WTC11 (cell line): ENCODE results near the gene KRTAP5-4. TPM values are rescaled to one million over a fixed set of nuclear protein-coding genes. Genes with fewer than 3 reads are reported as not detected.

Experiments
- ATAC-seq: fragments of 200-7000 bp; cut with Tn5 transposase; 2 replicates; pipeline ENCODE4 v1.10.0; 2021; ENCODE audit warnings: mild to moderate bottlenecking, moderate library complexity
- CTCF ChIA-PET: fragments of 300-600 bp; sonication (Branson Sonifier 250); formaldehyde crosslinking; loops from one replicate; lab custom pipeline; 2021; ENCODE audit warnings: antibody characterized with exemption; lab: Charles Lee
- POLR2A ChIA-PET: fragments of 350-600 bp; sonication (Branson Sonifier 250); formaldehyde crosslinking; loops from one replicate; lab custom pipeline; 2021; ENCODE audit warnings: antibody characterized with exemption; lab: Charles Lee
- DNase-seq: peaks from one replicate; pipeline ENCODE4 v3.0.0; 2021; ENCODE audit warnings: low spot score
- H3K27ac Mint-ChIP-seq: 2 replicates; pipeline ENCODE4 v1.8.0; 2021; ENCODE audit warnings: mixed read lengths
- H3K27me3 Mint-ChIP-seq: 2 replicates; pipeline ENCODE4 v1.8.0; 2021; ENCODE audit warnings: low read depth, mild to moderate bottlenecking, moderate library complexity, mixed read lengths
- H3K36me3 Mint-ChIP-seq: 2 replicates; pipeline ENCODE4 v1.8.0; 2021; ENCODE audit warnings: mixed read lengths
- H3K4me1 Mint-ChIP-seq: 2 replicates; pipeline ENCODE4 v1.8.0; 2022; ENCODE audit warnings: mixed read lengths
- H3K4me3 Mint-ChIP-seq: 2 replicates; pipeline ENCODE4 v1.8.0; 2021; ENCODE audit warnings: mild to moderate bottlenecking, moderate library complexity, mixed read lengths
- H3K9me3 Mint-ChIP-seq: 2 replicates; pipeline ENCODE4 v1.8.0; 2021; ENCODE audit warnings: mixed read lengths
- ARID4B ChIP-seq: sonication (generic); formaldehyde crosslinking; IDR thresholded peaks from 2 replicates; pipeline ENCODE4 v1.8.0; 2023; ENCODE audit warnings: missing genetic modification reagents, mild to moderate bottlenecking, borderline replicate concordance
- ATF2 ChIP-seq: sonication (generic); formaldehyde crosslinking; IDR thresholded peaks from 2 replicates; pipeline ENCODE4 v1.8.1; 2022; ENCODE audit warnings: low read depth, missing genetic modification reagents, borderline replicate concordance
- CREB1 ChIP-seq: sonication (generic); formaldehyde crosslinking; IDR thresholded peaks from 2 replicates; pipeline ENCODE4 v1.8.0; 2023; ENCODE audit warnings: mild to moderate bottlenecking, missing genetic modification reagents
- E2F5 ChIP-seq: sonication (generic); formaldehyde crosslinking; IDR thresholded peaks from 2 replicates; pipeline ENCODE4 v1.8.1; 2022; ENCODE audit warnings: mild to moderate bottlenecking, moderate library complexity, missing genetic modification reagents
- EMX1 ChIP-seq: fragments of 250-450 bp; sonication (Bioruptor Pico); IDR thresholded peaks from 2 replicates; pipeline ENCODE4 v1.8.0; 2021; ENCODE audit warnings: mild to moderate bottlenecking
- FOXJ3 ChIP-seq: sonication (generic); formaldehyde crosslinking; IDR thresholded peaks from 2 replicates; pipeline ENCODE4 v1.9.0; 2021; ENCODE audit warnings: missing genetic modification reagents, mild to moderate bottlenecking, borderline replicate concordance
- FOXP1 ChIP-seq: sonication (generic); formaldehyde crosslinking; IDR thresholded peaks from 2 replicates; pipeline ENCODE4 v1.8.0; 2022; ENCODE audit warnings: missing genetic modification reagents, mild to moderate bottlenecking, moderate library complexity, borderline replicate concordance
- GABPB1 ChIP-seq: sonication (generic); formaldehyde crosslinking; IDR thresholded peaks from 2 replicates; pipeline ENCODE4 v1.8.1; 2023; ENCODE audit warnings: mild to moderate bottlenecking, missing genetic modification reagents
- IRF1 ChIP-seq: sonication (generic); formaldehyde crosslinking; IDR thresholded peaks from 2 replicates; pipeline ENCODE4 v1.8.0; 2023; ENCODE audit warnings: missing genetic modification reagents
- JAZF1 ChIP-seq: fragments of 250-450 bp; sonication (Bioruptor Pico); IDR thresholded peaks from 2 replicates; pipeline ENCODE4 v1.9.0; 2021; ENCODE audit warnings: moderate library complexity, mild to moderate bottlenecking, inconsistent platforms
- MAX ChIP-seq: sonication (generic); formaldehyde crosslinking; IDR thresholded peaks from 2 replicates; pipeline ENCODE4 v1.8.0; 2022; ENCODE audit warnings: mild to moderate bottlenecking, missing genetic modification reagents
- SP1 ChIP-seq: sonication (generic); formaldehyde crosslinking; conservative IDR thresholded peaks from 2 replicates; pipeline ENCODE4 v1.8.1; 2022; ENCODE audit warnings: missing genetic modification reagents
- TCF7 ChIP-seq: sonication (generic); formaldehyde crosslinking; IDR thresholded peaks from 2 replicates; pipeline ENCODE4 v1.8.0; 2022; ENCODE audit warnings: mild to moderate bottlenecking, low read depth, missing genetic modification reagents, moderate library complexity
- TEAD4 ChIP-seq: sonication (generic); formaldehyde crosslinking; IDR thresholded peaks from 2 replicates; pipeline ENCODE4 v1.8.0; 2022; ENCODE audit warnings: mild to moderate bottlenecking, missing genetic modification reagents
- ZBTB43 ChIP-seq: sonication (generic); formaldehyde crosslinking; IDR thresholded peaks from 2 replicates; pipeline ENCODE4 v1.8.1; 2023; ENCODE audit warnings: mild to moderate bottlenecking, missing genetic modification reagents
- ZNF219 ChIP-seq: sonication (generic); formaldehyde crosslinking; IDR thresholded peaks from 2 replicates; pipeline ENCODE4 v1.8.0; 2023; ENCODE audit warnings: missing genetic modification reagents, mild to moderate bottlenecking, borderline replicate concordance
- ZNF232 ChIP-seq: sonication (generic); formaldehyde crosslinking; IDR thresholded peaks from 2 replicates; pipeline ENCODE4 v1.8.0; 2022; ENCODE audit warnings: mild to moderate bottlenecking, missing genetic modification reagents
- ZNF532 ChIP-seq: fragments of 250-450 bp; sonication (Bioruptor Pico); IDR thresholded peaks from 2 replicates; pipeline ENCODE4 v1.9.0; 2021; ENCODE audit warnings: mild to moderate bottlenecking, borderline replicate concordance
- ZNF671 ChIP-seq: fragments of 250-450 bp; sonication (Bioruptor Pico); IDR thresholded peaks from 2 replicates; pipeline ENCODE4 v1.8.0; 2021; ENCODE audit warnings: mild to moderate bottlenecking
- total RNA-seq: library from RNA; stranded (reverse); gene quantifications from 3 replicates; pipeline ENCODE4 v1.2.3, GENCODE V29; 2021

KRTAP5-4 gene
- total RNA-seq, 1 experiment from 2014 or later: not detected

GRCh38 chr11:1671658-1672057 lies 49.7 kb upstream of the KRTAP5-4 start:
- no peaks in the 10 kb centered on the region for H3K36me3 Mint-ChIP-seq
- no peak overlapping the region for H3K4me3 Mint-ChIP-seq
- no peaks in the 10 kb centered on the region for H3K4me1 Mint-ChIP-seq
- no peaks in the 10 kb centered on the region for H3K9me3 Mint-ChIP-seq
- TF ChIP-seq MAX (CRISPR knock-in tag): no peak
- TF ChIP-seq ZNF232 (CRISPR knock-in tag): no peak
- TF ChIP-seq SP1: no peak
- no peak for TF ChIP-seq FOXP1 (CRISPR knock-in tag)
- TF ChIP-seq EMX1 (CRISPR knock-in tag): no peak
- TF ChIP-seq ZNF532 (CRISPR knock-in tag): no peak
- TF ChIP-seq E2F5: no peak
- no peak for TF ChIP-seq ATF2 (CRISPR knock-in tag)
- TF ChIP-seq JAZF1 (CRISPR knock-in tag): no peak
- TF ChIP-seq GABPB1: no peak
- no peak for TF ChIP-seq IRF1 (CRISPR knock-in tag)
- TF ChIP-seq ZBTB43 (CRISPR knock-in tag): no peak
- no peak for TF ChIP-seq TEAD4
- TF ChIP-seq ZNF671 (CRISPR knock-in tag): no peak
- TF ChIP-seq TCF7: no peak
- TF ChIP-seq FOXJ3: no peak
- TF ChIP-seq CREB1: no peak
- TF ChIP-seq ZNF219 (CRISPR knock-in tag): no peak
- no peak for TF ChIP-seq ARID4B (CRISPR knock-in tag)
- ATAC-seq (no peak), DNase-seq (no peak)
- no peak overlapping the region for H3K27ac Mint-ChIP-seq
- peaks cover 13% of the 10 kb centered on the region for H3K27me3 Mint-ChIP-seq
- CTCF ChIA-PET: interaction anchor here (1.1 to 2.3 kb wide), 2 partner anchors 19 to 22 kb away, joined by 4 to 11 read pairs; no protein-coding TSS in a partner anchor
- POLR2A ChIA-PET: no interaction called here
